PC-3 (cell line): ENCODE results near the gene KRI1.

Experiments
- CTCF ChIP-seq: fragments of 300-600 bp; sonication (generic); conservative IDR thresholded peaks from 2 replicates; pipeline ENCODE4 v1.5.1; 2017; ENCODE audit warnings: antibody characterized with exemption, low read depth, mild to moderate bottlenecking, low read length
- EZH2 ChIP-seq: fragments of 300-600 bp; sonication (generic); IDR thresholded peaks from one replicate; pipeline ENCODE4 v1.6.1; 2017; ENCODE audit warnings: antibody characterized with exemption, mild to moderate bottlenecking, low read length; ENCODE audit not compliant: unreplicated experiment
- EZH2phosphoT487 ChIP-seq: fragments of 300-600 bp; sonication (generic); IDR thresholded peaks from 2 replicates; pipeline ENCODE4 v1.6.1; 2018; ENCODE audit warnings: mild to moderate bottlenecking, antibody characterized with exemption, low read length, borderline replicate concordance

GRCh38 chr19:10521461-10522171 lies 44.2 kb downstream of the KRI1 start:
- TF ChIP-seq EZH2: no peak
- no peak for TF ChIP-seq CTCF
- no peak for TF ChIP-seq EZH2phosphoT487
